ENCODE results near the gene TNIK. TPM values are rescaled to one million over a fixed set of nuclear protein-coding genes. Genes with fewer than 3 reads are reported as not detected.

The TNIK gene
- total RNA-seq, 1 experiment from 2014 or later: 0.47 TPM

DNA sequence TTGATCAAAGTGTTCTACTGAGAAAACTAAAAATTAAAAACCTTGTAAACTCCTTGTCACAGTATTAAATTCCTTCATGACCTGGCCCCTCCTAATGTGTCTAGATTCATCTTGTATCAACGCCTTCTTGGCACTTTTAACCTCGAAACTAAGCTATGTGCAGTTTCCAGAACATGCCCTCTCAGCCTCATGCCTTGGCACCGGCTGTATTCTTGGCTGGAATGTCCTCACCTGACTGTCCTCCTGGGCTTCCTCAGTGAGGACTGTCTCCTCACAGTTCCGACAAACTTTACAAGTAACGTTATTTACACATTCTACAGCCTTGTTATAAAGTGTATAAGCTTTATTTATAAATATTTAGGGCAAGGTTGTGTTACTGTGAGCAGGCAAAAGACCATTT lies 237.2 kb downstream of the TNIK start:
- no peak overlapping the region for H3K4me3 ChIP-seq
- no peaks in the 10 kb centered on the region for H3K36me3 ChIP-seq
- no peaks in the 10 kb centered on the region for H3K9me3 ChIP-seq (replicated peaks)
- no peaks in the 10 kb centered on the region for H3K27me3 ChIP-seq (replicated peaks)
- no peak overlapping the region for H3K27ac ChIP-seq
- H3K4me1 ChIP-seq (replicated peaks): peaks cover 10% of the 10 kb centered on the region
- DNase-seq (ENCODE audit: low read depth in 1 of 2, low spot score in 2 of 2): no peak

- Histone ChIP-seq H3K9me3 (replicated peaks) (no peaks in the 10 kb centered on the region), H3K27ac (no peak overlapping the region), H3K36me3 (no peaks in the 10 kb centered on the region), H3K4me1 (replicated peaks) (peaks cover 6% of the 10 kb centered on the region; the same call in 1 of the 2 replicates), H3K4me3 (no peak overlapping the region), H3K27me3 (replicated peaks) (no peaks in the 10 kb centered on the region)
- DNase-seq (ENCODE audit: low read depth in 1 of 2, low spot score in 2 of 2): no peak
These were observed 238.6 kb downstream of the TNIK start for GRCh38 chr3:171221597-171221996.

DNA sequence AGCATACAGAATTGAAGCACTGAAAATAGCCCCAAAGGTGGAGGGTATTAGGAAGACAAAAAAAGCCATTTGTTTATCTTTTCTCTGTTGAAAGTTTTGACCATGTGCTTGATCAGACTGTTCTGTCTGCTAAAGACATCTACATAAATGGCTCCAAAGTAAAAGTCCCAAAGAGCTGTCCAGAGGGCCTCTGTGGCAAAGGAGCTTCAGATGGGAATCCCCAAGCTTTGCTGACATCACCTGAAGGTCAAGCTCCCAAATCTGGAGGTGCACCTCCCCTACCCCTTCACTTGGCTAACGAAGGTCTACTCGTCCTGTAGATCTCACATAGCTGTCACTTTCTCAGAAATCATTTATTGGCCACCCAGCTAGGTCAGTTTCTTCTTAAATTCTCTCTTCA lies 239.1 kb downstream of the TNIK start:
- H3K9me3 ChIP-seq (replicated peaks): no peaks in the 10 kb centered on the region
- H3K27ac ChIP-seq: no peak overlapping the region
- no peaks in the 10 kb centered on the region for H3K36me3 ChIP-seq
- H3K27me3 ChIP-seq (replicated peaks): no peaks in the 10 kb centered on the region
- H3K4me1 ChIP-seq (replicated peaks): peaks cover 6% of the 10 kb centered on the region; the same call in 1 of the 2 replicates
- no peak for DNase-seq (ENCODE audit: low read depth in 1 of 2, low spot score in 2 of 2)
- H3K4me3 ChIP-seq: no peak overlapping the region

DNA sequence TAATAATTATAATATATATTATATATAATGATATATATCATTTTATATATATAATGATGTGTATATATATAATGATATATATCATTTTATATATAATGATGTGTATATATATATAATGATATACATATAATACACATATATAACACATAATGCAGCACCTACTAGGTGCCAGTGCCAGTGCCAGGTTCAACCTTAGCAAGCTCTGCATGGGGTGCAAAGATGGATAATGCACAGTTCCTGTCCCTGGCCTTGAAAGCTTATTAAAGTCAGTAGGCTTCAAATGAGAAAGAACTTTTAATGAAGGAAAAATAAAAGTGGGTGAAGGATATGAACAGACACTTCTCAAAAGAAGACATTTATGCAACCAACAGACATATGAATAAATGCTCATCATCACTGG lies 240.9 kb downstream of the TNIK start:
- no peaks in the 10 kb centered on the region for H3K9me3 ChIP-seq (replicated peaks)
- no peaks in the 10 kb centered on the region for H3K36me3 ChIP-seq
- no peak overlapping the region for H3K4me3 ChIP-seq
- H3K4me1 ChIP-seq (replicated peaks): no peaks in the 10 kb centered on the region
- H3K27ac ChIP-seq: no peak overlapping the region
- H3K27me3 ChIP-seq (replicated peaks): no peaks in the 10 kb centered on the region
- no peak for DNase-seq (ENCODE audit: low read depth in 1 of 2, low spot score in 2 of 2)

DNA sequence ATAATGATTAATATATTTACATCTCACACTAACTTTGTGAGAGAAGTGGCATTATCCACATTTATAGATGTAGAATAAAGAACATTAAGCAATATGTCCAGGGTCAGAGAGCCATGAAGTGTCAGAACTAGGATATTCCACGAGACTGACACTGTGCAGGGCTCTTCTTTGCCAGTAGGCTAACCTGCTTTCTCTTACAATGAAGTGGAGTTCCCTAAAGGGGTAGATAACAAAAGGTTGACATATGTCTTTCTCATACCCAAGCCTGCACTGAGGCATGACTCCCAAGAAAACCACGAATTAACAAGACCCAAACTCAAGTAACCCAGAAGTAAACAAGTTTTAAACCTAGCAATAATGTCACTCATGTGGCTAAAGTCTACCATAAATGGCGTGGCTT lies 242.1 kb downstream of the TNIK start:
- no peaks in the 10 kb centered on the region for H3K9me3 ChIP-seq (replicated peaks)
- no peaks in the 10 kb centered on the region for H3K36me3 ChIP-seq
- no peak overlapping the region for H3K4me3 ChIP-seq
- DNase-seq (ENCODE audit: low read depth in 1 of 2, low spot score in 2 of 2): no peak
- H3K27me3 ChIP-seq (replicated peaks): no peaks in the 10 kb centered on the region
- no peaks in the 10 kb centered on the region for H3K4me1 ChIP-seq (replicated peaks)
- no peak overlapping the region for H3K27ac ChIP-seq

- Histone ChIP-seq H3K4me3 (no peak overlapping the region), H3K4me1 (replicated peaks) (no peaks in the 10 kb centered on the region), H3K36me3 (no peaks in the 10 kb centered on the region), H3K27me3 (replicated peaks) (no peaks in the 10 kb centered on the region), H3K9me3 (replicated peaks) (no peaks in the 10 kb centered on the region), H3K27ac (no peak overlapping the region)
- no peak for DNase-seq (ENCODE audit: low read depth in 1 of 2, low spot score in 2 of 2)
These were observed 246.3 kb downstream of the TNIK start for GRCh38 chr3:171213907-171214306.

- no peak for DNase-seq (ENCODE audit: low read depth in 1 of 2, low spot score in 2 of 2)
- no peaks in the 10 kb centered on the region for H3K4me1 ChIP-seq (replicated peaks)
- no peak overlapping the region for H3K27ac ChIP-seq
- H3K9me3 ChIP-seq (replicated peaks): no peaks in the 10 kb centered on the region
- no peak overlapping the region for H3K4me3 ChIP-seq
- no peaks in the 10 kb centered on the region for H3K36me3 ChIP-seq
- no peaks in the 10 kb centered on the region for H3K27me3 ChIP-seq (replicated peaks)
These were observed 247.0 kb downstream of the TNIK start for GRCh38 chr3:171213178-171213577.

GRCh38 chr3:171212648-171213047 lies 247.6 kb downstream of the TNIK start:
- H3K4me1 ChIP-seq (replicated peaks): no peaks in the 10 kb centered on the region
- no peak overlapping the region for H3K27ac ChIP-seq
- H3K4me3 ChIP-seq: no peak overlapping the region
- DNase-seq (ENCODE audit: low read depth in 1 of 2, low spot score in 2 of 2): no peak
- H3K9me3 ChIP-seq (replicated peaks): no peaks in the 10 kb centered on the region
- H3K36me3 ChIP-seq: no peaks in the 10 kb centered on the region
- H3K27me3 ChIP-seq (replicated peaks): no peaks in the 10 kb centered on the region

DNA sequence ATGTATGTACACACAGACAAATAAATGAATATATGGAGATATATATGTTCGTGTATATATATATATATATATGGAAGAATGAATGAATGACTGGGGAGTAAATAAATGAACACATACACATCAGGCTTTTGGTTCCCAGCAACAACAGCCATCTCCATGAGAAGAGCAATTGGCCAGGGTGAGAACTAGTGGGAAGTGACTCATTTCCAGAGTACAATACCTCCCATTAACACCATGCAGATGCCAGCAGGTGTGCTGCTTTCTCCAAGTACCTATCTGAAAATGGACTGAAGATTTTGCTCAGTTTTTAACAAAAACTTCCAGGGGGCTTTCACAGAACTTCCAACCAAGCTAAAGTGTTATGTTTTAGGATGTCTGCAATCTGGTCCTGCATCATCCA lies 253.9 kb downstream of the TNIK start:
- Histone ChIP-seq H3K4me1 (replicated peaks) (no peaks in the 10 kb centered on the region), H3K4me3 (no peak overlapping the region), H3K27ac (no peak overlapping the region), H3K36me3 (no peaks in the 10 kb centered on the region), H3K27me3 (replicated peaks) (no peaks in the 10 kb centered on the region), H3K9me3 (replicated peaks) (no peaks in the 10 kb centered on the region)
- DNase-seq (ENCODE audit: low read depth in 1 of 2, low spot score in 2 of 2): no peak

DNA sequence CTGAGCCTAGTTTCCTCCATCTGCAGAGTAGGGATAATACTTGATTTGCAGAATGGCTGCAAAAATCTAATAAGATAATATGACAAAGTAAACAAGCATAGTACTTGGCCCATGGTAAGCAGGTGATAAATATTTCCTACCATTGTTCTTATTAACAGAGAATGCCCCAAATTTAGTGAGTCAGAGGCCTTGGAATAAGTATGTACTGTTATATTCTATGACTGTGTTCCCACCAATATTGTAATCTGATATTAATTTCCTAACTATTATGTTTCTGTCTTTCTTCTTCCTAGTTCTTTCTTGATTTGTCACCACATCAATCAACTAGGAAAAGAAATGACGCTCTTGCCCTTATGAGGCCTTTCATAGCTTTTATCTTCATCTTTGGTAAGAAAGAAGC lies 255.3 kb downstream of the TNIK start:
- H3K27me3 ChIP-seq (replicated peaks): no peaks in the 10 kb centered on the region
- H3K4me3 ChIP-seq: no peak overlapping the region
- H3K9me3 ChIP-seq (replicated peaks): no peaks in the 10 kb centered on the region
- no peaks in the 10 kb centered on the region for H3K36me3 ChIP-seq
- peaks cover 7% of the 10 kb centered on the region for H3K4me1 ChIP-seq (replicated peaks)
- DNase-seq (ENCODE audit: low read depth in 1 of 2, low spot score in 2 of 2): no peak
- no peak overlapping the region for H3K27ac ChIP-seq

- Histone ChIP-seq H3K4me3 (no peak overlapping the region), H3K9me3 (replicated peaks) (no peaks in the 10 kb centered on the region), H3K27me3 (replicated peaks) (no peaks in the 10 kb centered on the region), H3K36me3 (no peaks in the 10 kb centered on the region), H3K27ac (no peak overlapping the region), H3K4me1 (replicated peaks) (peaks cover 14% of the 10 kb centered on the region)
- DNase-seq (ENCODE audit: low read depth in 1 of 2, low spot score in 2 of 2): no peak
These were observed 258.4 kb downstream of the TNIK start for GRCh38 chr3:171201825-171202224.

GRCh38 chr3:171200750-171201088 lies 259.5 kb downstream of the TNIK start:
- Histone ChIP-seq H3K4me1 (replicated peaks) (peaks cover 14% of the 10 kb centered on the region), H3K9me3 (replicated peaks) (no peaks in the 10 kb centered on the region), H3K27ac (no peak overlapping the region), H3K4me3 (no peak overlapping the region), H3K27me3 (replicated peaks) (no peaks in the 10 kb centered on the region), H3K36me3 (no peaks in the 10 kb centered on the region)
- DNase-seq (ENCODE audit: low read depth in 1 of 2, low spot score in 2 of 2): no peak

GRCh38 chr3:171200052-171200749 lies 260.0 kb downstream of the TNIK start:
- DNase-seq (ENCODE audit: low read depth in 1 of 2, low spot score in 2 of 2): peak in 1 of 2 experiments; percentile 66
- Histone ChIP-seq H3K4me1 (replicated peaks) (peaks cover 14% of the 10 kb centered on the region), H3K27ac (no peak overlapping the region), H3K36me3 (no peaks in the 10 kb centered on the region), H3K4me3 (no peak overlapping the region), H3K9me3 (replicated peaks) (no peaks in the 10 kb centered on the region), H3K27me3 (replicated peaks) (no peaks in the 10 kb centered on the region)

- Histone ChIP-seq H3K4me1 (replicated peaks) (peaks cover 14% of the 10 kb centered on the region), H3K9me3 (replicated peaks) (no peaks in the 10 kb centered on the region), H3K27me3 (replicated peaks) (no peaks in the 10 kb centered on the region), H3K27ac (no peak overlapping the region), H3K36me3 (no peaks in the 10 kb centered on the region), H3K4me3 (no peak overlapping the region)
- DNase-seq (ENCODE audit: low read depth in 1 of 2, low spot score in 2 of 2): no peak
These were observed 260.8 kb downstream of the TNIK start for GRCh38 chr3:171199473-171199829.

GRCh38 chr3:171198781-171199472 lies 261.3 kb downstream of the TNIK start:
- no peaks in the 10 kb centered on the region for H3K27me3 ChIP-seq (replicated peaks)

More at GRCh38 chr3:171198781-171199472, 261.3 kb downstream of the TNIK start:
- Histone ChIP-seq H3K9me3 (replicated peaks) (no peaks in the 10 kb centered on the region), H3K27ac (no peak overlapping the region), H3K36me3 (no peaks in the 10 kb centered on the region), H3K4me3 (no peak overlapping the region), H3K4me1 (replicated peaks) (peaks cover 14% of the 10 kb centered on the region)
- DNase-seq (ENCODE audit: low read depth in 1 of 2, low spot score in 2 of 2): no peak

All from SJSA1 (cell line).